ENCODE results near the gene EIF5. TPM values are rescaled to one million over a fixed set of nuclear protein-coding genes. Genes with fewer than 3 reads are reported as not detected.

The EIF5 gene
- total and polyA plus RNA-seq, 2 donors (not counting 3 experiments of a cell fraction or from before 2014, with no cell fraction given) = 175 to 313 TPM

GRCh38 chr14:103347091-103347815 lies 13.2 kb downstream of the EIF5 start:
- DNase-seq (ENCODE audit: low read depth, low spot score) (no peak), FAIRE-seq (no peak)
- peaks cover 13 to 15% of the 10 kb centered on the region in 2 experiments for H3K36me3 ChIP-seq (ENCODE audit: control insufficient read depth in 2 of 2, extremely low read depth in 1 of 2, insufficient read depth in 2 of 2, low read length in 2 of 2)
- no peaks in the 10 kb centered on the region for H4K20me1 ChIP-seq (replicated peaks; ENCODE audit: control insufficient read depth, extremely low read depth, insufficient read depth, low read length)
- H3K4me2 ChIP-seq (ENCODE audit: insufficient read depth, low read length) = no peak overlapping the region
- intact Hi-C loops (cut with micrococcal nuclease) = loop anchor here (5.0 kb wide), 1 partner anchor 40 kb away; the partner anchor contains the start of gene MARK3
- H3K27ac ChIP-seq (ENCODE audit: insufficient read depth, low read depth, low read length) = no peak overlapping the region
- H3K27me3 ChIP-seq (ENCODE audit: control insufficient read depth in 2 of 2, insufficient read depth in 2 of 2, low read length in 2 of 2) = no peaks in the 10 kb centered on the region
- H3K9ac ChIP-seq (replicated peaks; ENCODE audit: extremely low read depth, insufficient read depth, low read length) = no peak overlapping the region
- no peaks in the 10 kb centered on the region for H3K79me2 ChIP-seq (ENCODE audit: control insufficient read depth, insufficient read depth, low read length)
- no peak for TF ChIP-seq CTCF (IDR thresholded peaks at IDR 0.05; ENCODE audit: extremely low read depth in 1 of 2, insufficient read depth in 1 of 2, low read depth in 1 of 2, low read length in 2 of 2)
- no peak for TF ChIP-seq EZH2 (IDR thresholded peaks at IDR 0.05; ENCODE audit: borderline replicate concordance, low read depth, low read length, severe bottlenecking)
- TF ChIP-seq GATA2 (IDR thresholded peaks at IDR 0.05; ENCODE audit: insufficient read depth, insufficient read length, low read depth, low read length) = no peak
- no peak for TF ChIP-seq FOS (IDR thresholded peaks at IDR 0.05; ENCODE audit: borderline replicate concordance, insufficient read depth, low read length)
- no peak for TF ChIP-seq POLR2AphosphoS5 (IDR thresholded peaks at IDR 0.05; ENCODE audit: insufficient read depth, low read depth, low read length)
- TF ChIP-seq MAX (IDR thresholded peaks at IDR 0.05; ENCODE audit: insufficient read depth, insufficient read length) = no peak
- no peak for TF ChIP-seq MYC (IDR thresholded peaks at IDR 0.05; ENCODE audit: low read depth, low read length)
- no peak for TF ChIP-seq POLR2A (IDR thresholded peaks at IDR 0.05; ENCODE audit: low read depth, low read length)
- no peak for TF ChIP-seq JUN (IDR thresholded peaks at IDR 0.05; ENCODE audit: borderline replicate concordance, insufficient read depth, insufficient read length, low read depth)
- no peaks in the 10 kb centered on the region for H3K4me1 ChIP-seq (ENCODE audit: control insufficient read depth, extremely low read depth, insufficient read depth, low read length)
- ChIA-PET CTCF (interaction anchor here (4.3 to 8.1 kb wide), 2 partner anchors 9 to 44 kb away, joined by 21 to 74 read pairs; no protein-coding TSS in a partner anchor), POLR2A (no interaction called here)
- no peaks in the 10 kb centered on the region for H3K9me3 ChIP-seq (replicated peaks; ENCODE audit: control insufficient read depth, insufficient read depth, low read length)
- BruUV-seq (replicated peaks) = no TSS peak
- dilution Hi-C loops (cut with MboI; ENCODE audit: extremely low pct_ligation_motif_present, low sequenced_read_pairs) = no loop called here
- H3K9me1 ChIP-seq (replicated peaks; ENCODE audit: control insufficient read depth, extremely low read depth, insufficient read depth, low read length) = no peaks in the 10 kb centered on the region
- no peak overlapping the region for H2AFZ ChIP-seq (ENCODE audit: low read depth, low read length)
- H3K4me3 ChIP-seq (replicated peaks in 1 of 3; ENCODE audit: insufficient read depth in 1 of 3, low read depth in 1 of 3, low read length in 3 of 3) = no peak overlapping the region

All from endothelial cell of umbilical vein (primary cell).